NCI-H2107 treated with DMSO at 0.1 percent for 48 hours (cell line): Measurements from ENCODE around the gene IGF2BP3.
A peak's percentile ranks its signal among the peaks of the same experiment; 100 is the strongest.

ENCODE experiments used
- DNase-seq: peaks from one replicate; lab custom pipeline; 2025; ENCODE audit not compliant: unreplicated experiment; lab: John Stamatoyannopoulos, UW

IGF2BP3 gene

DNA sequence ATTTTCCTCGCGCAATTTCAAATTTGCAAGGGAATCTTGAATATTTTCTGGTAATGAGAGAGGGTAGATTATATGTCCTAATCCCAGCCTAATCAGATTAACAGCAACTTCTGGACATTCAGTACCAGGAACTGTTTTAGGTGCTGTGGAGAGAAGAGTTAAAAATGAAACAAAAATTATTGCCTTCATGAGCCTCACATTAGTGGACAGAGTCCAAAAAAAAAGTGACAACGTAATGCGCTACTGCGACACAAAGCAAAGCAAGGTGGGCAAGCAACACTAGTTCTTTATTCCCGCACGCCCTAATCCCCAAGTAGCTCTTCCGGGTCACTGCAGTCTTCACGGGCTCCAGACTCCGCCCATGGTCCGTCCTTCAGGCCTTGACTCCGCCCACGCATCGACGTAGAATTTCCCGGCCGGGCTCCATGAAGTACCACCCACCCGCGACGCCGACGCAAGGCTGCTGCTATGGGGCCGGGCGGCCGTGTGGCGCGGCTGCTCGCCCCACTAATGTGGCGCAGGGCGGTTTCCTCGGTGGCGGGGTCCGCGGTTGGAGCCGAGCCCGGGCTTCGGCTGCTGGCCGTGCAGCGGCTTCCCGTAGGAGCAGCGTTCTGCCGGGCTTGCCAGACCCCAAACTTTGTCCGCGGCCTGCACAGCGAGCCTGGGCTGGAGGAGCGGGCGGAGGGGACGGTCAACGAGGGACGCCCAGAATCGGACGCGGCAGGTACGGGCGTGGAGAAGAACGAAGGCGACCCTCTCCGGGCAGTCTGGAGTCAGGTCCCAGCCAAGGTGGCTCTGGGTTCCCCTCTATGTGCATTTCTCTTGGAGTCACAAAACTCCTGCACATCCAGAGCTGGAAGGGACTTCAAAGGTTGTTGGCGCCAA, 171.2 kb downstream of the IGF2BP3 start, which contains the start of gene MALSU1:
Gene MALSU1, plus strand, starts transcription at position 455 of the 885 bp plus-strand sequence. Its CDS starts 14 bp downstream, at position 469.
- DNase-seq = peak; percentile 96

DNA sequence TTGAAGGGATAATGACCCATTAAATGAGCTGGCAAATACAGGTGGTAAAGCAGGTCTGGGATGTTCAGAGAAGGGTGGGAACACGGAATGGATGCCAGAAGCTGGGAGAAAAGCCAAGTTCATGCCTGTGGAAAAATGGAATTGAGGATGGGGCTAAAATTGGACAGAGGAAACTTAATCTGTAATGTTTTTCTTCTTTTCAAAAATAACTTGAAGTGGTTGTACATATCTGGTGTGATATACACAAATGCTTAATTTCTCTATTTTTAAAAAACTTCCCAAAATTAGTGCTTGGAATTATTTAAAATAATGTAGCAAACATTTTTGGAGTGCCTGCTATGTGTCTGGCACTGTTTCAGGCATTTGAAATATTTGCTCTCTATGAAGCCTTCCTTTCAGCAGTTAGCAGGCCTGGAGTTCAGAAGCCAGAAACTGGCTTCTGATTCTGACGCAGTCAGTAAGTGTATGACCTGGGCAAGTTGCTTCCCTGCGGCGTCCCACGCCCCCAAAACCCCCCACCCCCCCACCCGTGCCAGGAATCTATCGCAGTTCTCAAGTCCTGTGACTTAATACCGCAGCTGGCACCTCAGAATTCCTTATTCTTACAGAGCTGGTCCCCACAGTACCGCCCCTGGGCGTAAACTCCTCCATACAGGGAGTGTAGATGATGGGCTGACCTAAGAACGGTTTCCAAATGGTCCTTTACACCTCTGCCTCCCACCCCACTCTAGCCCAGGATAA, 172.0 kb downstream of the IGF2BP3 start:
- DNase-seq = no peak

DNA sequence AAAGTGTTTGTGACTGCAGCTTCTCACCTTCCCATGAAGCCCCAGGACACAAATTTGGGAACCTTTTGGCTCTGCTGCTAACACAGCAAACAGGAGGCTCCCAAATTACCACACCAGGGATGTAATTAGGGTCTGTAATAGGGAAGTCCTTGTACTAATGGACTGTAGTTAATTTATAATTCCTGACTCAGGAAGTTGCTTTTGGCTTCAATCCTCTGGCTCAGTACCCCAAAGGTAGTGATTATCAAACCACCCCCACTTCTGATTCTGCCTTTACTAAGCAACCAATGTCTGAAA, 174.9 kb downstream of the IGF2BP3 start:
- DNase-seq = no peak

DNA sequence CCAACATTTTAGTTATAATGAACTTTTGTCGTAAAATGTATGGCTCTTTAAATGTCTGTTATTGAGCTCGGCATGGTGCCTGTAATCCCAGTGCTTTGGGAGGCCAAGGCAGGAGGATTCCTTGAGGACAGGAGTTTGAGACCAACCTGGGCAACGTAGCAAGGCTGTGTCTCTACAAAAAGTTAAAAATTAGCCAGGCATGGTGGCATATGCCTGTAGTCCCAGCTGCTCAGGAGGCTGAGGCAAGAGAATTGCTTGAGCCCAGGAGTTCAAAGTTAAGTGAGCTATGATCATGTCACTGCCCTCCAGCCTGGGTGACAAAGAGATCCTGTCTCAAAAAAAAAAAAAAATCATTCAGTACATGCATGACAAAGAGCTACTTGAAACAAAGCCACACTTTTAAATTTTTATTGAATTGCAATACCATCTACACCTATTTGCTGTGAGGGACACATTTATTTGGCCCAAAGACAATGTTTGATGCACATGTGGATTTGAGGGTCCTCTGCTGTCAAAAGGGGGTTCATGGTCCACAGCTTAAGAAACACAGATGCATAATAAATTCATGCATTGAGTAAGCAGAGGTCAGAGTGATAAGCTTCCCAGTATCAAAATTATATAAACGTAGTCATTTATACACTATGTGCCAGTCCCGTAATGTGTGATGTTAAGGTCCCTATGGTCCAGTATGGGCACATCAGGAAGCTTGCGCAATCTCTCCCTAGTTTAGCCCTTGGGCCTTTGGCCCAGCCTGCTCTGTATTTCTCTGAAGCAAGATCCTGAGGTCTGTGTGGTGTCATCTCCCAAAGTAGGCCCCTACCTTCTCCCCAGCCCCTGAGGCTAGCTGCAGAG, 175.5 kb downstream of the IGF2BP3 start:
- no peak for DNase-seq

DNA sequence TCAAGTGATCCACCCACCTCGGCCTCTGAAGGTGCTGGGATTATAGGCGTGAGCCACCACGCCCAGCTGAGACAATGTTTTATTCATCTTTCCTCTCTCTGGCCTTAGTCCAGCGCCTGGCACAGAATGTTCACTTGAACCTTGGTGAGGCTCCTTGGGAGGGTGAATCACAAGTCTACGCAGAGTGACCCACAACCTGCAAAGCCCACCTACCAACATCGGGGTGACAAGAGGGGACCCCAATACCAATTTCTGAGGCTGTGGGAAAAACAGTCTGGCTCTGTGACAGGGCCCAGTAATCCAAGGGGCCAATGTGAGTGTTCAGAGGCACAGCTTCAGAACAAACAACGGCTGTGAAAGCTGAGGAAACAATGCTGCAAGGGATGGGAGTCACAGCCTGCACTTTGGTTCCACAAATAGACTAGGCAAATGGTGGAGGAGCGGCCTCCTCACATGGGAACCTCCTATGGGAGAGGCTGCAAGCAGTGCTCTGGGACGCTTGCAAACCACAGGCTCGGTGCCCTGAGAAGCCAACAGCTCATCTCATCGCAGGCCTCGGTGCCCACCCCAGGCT, 176.7 kb downstream of the IGF2BP3 start:
- no peak for DNase-seq

DNA sequence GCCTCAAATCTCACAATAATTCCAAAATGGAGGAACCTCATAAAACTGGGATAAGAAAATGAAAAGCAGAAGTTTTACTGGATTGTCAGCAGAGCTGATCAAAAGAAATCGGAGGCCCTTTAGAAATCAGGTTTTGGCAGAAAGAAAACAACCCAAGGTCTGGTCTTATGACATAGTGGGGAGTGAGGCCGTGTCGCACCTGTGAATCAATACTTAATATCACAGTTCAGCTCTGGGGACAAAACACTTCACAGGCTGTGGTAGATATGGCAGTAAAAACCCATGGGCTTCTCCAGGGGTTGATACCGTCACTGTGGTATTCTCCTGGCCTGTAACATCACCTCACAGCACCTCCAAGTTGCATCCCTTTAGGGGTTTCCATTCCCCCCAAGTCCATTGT, 177.7 kb downstream of the IGF2BP3 start:
- DNase-seq = no peak

DNA sequence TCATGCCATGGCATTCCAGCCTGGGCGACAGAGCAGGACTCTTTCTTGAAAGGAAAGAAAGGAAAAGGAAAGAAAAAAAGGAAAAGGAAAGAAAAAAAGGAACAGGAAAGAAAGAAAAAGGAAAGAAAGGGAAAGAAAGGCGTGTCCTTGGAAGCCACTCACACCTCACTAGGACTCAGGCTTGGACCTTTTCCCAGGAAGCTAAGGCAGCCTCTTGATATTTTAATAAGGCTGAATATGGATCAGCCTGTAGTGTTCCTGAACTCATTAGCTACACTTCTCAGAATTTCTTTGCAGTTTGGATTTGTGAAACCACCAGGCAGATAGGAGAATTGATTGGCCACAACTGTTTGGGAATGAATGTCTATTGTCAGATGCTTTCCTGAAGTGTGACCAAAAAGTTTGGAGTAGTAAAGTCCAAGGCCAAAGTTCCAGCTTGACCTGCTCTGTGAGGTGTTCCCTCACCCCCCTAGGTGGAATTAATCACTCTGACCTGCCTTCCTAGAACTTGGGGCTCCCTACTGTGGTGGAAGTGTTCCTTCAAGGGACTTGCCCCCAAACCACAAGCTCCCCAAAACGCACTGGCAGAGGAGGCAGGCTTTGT, 178.2 kb downstream of the IGF2BP3 start:
- DNase-seq = no peak

DNA sequence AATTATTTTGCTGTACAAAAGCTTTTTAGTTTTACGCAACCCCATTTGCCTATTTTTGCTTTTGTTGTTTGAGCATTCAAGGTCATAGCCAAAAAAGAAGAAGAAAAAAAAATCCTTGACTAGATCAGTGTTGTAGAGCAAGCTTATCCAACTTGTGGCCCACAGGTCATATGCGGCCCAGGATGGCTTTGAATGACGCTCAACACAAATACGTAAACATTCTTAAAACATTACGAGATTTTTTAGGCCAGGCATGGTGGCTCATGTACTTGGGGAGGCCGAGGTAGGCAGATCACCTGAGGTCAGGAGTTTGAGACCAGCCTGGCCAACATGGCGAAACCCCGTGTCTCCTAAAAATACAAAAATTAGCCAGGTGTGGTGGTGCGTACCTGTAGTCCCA, 179.3 kb downstream of the IGF2BP3 start:
- no peak for DNase-seq

DNA sequence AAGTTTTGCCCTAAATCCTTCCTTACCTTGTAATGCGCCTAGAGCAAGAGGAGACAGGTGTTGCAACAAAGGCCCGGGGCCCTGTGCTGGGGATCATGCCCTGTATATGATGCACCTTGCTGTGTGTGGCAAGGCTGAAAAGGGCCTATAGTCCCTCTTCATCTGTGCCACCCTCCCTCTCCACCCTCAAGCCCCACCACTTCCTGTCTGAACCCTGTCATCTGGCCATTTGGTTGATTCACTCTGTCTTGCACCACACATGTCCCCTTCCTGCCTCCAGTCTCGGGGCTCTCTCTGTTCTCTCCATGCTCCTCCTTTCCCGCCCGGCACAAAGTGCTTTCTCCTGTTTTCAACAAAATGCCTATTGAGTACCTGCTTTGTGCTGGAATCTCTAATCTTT, 182.7 kb downstream of the IGF2BP3 start:
- no peak for DNase-seq

DNA sequence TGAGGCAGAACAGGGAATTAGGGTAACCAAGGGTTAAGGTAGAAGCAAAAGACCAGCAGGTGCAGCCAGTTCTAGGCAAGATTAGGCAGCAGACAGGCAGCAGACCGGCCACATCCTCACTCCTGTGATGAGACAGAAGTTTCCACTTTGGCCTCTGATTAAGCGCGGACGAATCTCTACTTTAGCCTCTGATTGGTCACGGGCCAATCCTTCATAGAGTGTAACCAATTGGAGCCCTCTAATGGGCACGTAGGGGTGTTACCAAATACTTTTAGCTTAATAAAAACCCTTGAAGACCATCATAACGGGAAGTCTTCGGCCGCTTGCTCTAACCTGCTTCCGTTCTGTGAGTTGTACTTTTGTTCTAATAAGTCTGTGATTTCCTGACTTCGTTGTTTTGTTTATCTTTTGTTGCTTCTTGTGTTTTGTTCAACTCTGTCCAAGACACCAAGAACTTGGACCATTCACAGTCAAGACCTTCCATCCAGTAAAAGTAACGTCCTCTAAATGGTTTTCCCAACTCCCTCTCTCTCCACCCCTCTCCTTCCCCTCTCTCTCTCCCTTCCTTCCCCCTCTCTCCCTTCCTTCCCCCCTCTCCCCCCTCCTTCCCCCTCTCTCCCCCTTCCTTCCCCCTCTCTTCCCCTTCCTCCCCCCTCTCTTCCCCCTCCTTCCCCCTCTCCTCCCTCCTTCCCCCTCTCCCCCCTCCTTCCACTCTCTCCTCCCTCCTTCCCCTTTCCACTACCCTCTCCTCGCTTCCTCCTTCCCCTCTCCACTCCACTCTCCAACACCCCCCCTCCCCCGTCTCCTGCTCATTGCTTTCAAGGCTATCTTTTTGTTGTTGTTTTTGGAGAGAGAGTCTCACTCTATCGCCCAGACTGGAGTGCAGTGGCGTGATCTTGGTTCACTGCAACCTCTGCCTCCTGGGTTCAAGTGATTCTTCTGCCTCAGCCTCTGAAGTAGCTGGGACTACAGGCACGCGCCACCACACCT, 184.3 kb downstream of the IGF2BP3 start:
- DNase-seq = no peak

DNA sequence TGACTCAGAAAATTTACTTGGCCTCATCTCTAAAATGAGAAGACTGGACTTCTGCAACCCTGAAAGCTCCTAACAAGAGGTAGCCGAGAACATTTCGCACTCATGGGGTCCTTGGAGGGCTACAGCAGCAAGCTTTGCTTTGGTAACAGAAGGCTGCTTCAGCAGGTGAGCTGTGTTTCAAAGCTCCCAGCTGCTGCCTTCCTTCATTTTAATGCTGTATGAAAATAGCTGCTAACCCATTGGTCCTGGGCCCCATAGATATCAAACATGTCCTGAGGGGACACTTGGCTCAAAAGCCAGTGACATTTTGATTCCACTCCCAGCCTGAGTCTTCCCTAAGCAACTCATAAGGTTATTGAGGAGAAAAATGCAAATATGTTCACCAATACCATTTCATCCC, 185.4 kb downstream of the IGF2BP3 start:
- no peak for DNase-seq

DNA sequence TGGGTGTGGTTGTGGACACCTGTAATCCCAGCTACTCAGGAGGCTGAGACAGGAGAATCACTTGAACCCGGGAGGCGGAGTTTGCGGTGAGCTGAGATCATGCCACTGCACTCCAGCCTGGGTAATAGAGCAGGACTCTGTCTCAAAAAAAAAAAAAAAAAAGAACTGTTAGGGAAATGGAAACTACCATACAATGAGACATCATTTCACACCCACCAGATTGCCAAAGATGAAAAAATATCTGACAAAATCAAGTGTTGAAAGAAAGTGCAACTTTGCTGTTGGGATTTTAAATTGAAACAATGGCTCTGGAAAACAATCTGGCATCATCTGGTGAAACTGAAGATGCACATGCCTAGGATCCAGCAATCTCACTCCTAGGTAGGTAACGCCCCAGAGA, 187.2 kb downstream of the IGF2BP3 start:
- no peak for DNase-seq

DNA sequence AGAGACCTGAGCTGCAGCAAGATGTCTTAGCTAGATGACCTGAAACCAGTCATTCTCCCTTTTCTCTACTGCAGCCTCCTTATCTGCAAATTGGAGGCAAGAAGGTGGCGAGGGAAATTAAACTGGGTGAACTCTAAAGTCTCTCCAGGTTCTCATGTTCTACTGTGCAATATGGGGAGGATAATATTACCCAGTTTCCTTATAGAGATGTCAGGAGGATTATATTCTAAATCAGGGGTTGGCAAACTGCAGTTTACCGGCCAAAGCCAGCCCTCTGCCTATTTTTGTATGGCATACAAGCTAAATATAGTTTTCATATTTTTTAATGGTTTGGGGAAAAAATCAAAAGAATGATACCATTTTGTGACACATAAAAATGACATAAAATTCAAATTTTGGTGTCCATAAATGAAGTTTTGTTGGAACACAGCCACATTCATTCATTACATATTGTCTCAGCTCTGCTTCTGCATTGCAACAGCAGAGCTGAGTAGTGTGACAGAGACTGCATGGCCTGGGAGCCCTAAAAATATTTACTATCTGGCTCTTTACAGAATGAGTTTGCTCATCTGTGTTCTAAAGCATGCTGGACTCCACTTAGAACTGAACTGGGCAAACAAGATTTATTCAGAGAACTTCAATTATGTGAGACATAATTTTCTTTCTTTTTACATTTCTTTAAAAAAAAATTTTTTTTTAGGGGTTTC, 190.3 kb downstream of the IGF2BP3 start:
- no peak for DNase-seq

DNA sequence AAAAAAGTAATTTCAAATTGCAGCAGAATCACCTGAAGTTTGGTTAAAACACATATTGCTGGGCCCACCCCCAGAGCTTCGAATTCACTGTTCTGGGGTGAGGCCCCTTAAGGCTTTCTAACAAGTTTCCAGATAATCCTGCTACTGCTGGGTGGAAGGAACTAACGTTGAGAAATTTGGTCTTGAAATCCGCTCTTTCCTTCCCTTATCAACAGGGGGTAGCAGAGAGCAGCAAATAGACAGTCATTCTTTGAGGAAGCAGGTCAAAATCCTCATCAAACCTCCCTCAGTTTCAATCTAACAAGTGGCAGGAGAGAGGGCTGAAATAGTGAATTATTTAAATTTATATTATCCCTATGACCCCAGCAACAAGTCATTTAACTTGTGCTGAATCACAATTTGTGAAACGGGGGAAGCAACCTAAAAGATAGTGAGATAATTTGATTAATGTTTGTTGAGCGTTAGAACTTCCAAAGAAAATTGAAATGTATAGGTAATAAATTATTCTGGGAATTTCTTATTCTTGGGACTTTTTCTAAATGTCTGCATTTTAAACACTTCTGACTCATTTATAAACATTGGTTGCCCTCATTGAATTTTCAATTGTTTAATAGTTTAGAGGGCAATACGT, 192.8 kb downstream of the IGF2BP3 start:
- peak; percentile 48 for DNase-seq

DNA sequence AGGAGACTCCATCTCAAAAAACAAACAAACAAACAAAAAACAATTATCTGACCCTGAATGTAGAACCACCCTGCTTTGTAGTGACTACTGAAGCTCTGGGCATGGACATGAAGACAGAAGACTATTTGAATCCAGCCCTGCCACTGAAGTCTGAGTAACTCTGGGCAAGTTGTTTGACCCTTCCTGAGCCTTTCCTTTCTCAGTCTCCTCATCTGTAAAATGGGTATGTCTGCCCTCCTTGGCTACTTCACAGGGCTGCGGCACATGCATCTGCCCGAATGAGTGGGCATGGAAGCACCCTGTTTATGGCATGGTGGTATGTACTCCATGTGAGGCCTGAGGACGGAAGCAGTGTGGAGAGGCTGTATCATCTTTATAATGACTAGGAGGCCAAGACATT, 193.3 kb downstream of the IGF2BP3 start:
- no peak for DNase-seq

DNA sequence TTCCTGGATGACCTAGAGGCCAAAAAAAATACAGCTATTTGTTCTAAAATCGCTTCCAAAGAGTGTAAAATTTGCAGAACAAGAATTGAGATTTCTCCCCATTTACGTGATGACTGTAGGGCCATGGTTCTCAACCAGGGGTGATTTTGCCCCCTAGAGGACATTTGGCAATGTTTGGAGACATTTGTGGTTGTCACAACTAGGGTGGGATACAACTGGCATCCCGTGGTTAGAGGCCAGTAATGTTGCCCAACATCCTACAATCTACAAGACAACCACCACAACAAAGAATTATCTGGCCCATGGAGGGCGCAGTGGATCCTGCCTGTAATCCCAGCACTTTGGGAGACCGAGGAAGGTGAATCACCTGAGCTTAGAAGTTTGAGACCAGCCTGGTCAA, 193.9 kb downstream of the IGF2BP3 start:
- DNase-seq = no peak

DNA sequence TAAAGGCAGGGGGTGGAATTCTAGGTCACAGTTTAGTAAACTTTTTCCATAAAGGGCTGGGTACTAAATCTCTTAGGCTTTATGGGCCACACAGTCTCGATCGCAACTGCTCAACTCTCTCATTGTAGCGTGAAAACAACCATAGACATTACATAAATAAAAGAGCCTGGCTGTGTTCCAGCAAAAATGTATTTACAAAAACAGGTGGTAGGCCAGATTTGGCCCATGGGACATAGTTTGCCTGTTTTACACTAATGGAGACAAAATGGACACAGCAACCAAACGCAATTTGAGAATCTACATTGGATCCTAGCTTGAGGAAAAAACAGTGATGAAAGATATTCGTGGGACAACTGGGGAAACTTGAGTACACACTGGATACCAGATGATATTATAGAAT, 194.4 kb downstream of the IGF2BP3 start:
- peak; percentile 73 for DNase-seq

DNA sequence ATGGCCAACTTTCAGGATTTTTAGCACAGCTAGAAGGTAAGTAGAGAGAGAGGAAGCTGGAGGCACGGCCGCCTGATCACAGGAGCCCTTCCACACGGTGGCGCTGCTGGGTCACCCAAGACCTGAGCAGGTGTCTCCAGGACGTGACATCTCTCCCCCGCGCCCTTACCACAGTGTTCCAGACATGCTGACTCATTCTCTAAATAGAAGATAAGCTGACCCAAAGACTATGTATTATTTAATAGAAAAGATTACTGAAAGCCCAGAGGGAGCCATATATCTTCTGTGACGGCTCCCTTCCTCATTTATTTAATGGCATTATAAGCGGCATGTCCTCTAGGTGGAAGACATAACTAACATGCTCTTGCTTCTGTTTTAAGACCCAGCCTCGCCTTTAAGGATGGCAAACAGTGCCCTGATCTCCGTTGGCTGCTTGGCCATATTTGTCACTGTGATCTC, 197.1 kb downstream of the IGF2BP3 start:
- peak; percentile 93 for DNase-seq
